GM12873 (cell line): ENCODE data around the gene SLMAP.

Source experiments
- CTCF ChIP-seq: IDR thresholded peaks from 2 replicates; pipeline ENCODE4 v1.5.1; 2012; ENCODE audit warnings: low read depth, mild to moderate bottlenecking, moderate library complexity, low read length, control low read depth; ENCODE audit not compliant: insufficient read depth; ENCODE audit errors: missing control alignments

SLMAP gene

GRCh38 chr3:57784089-57784735, 28.1 kb downstream of the SLMAP start:
- no peak for TF ChIP-seq CTCF

GRCh38 chr3:57785446-57785845, 29.3 kb downstream of the SLMAP start:
- no peak for TF ChIP-seq CTCF

- no peak for TF ChIP-seq CTCF
Observed at GRCh38 chr3:57787867-57788623, 31.9 kb downstream of the SLMAP start.

GRCh38 chr3:57788624-57789018, 32.5 kb downstream of the SLMAP start:
- TF ChIP-seq CTCF: no peak

- TF ChIP-seq CTCF: no peak
Observed at GRCh38 chr3:57791245-57791644, 35.1 kb downstream of the SLMAP start.

- TF ChIP-seq CTCF: no peak
Observed at GRCh38 chr3:57792198-57792597, 36.1 kb downstream of the SLMAP start.

GRCh38 chr3:57793737-57794187, 37.7 kb downstream of the SLMAP start:
- no peak for TF ChIP-seq CTCF
